ENCODE results near the gene GNAL. TPM values are rescaled to one million over a fixed set of nuclear protein-coding genes. Genes with fewer than 3 reads are reported as not detected.

Gene GNAL
- total and polyA plus RNA-seq, 2 of the 4 experiments (the other 2 are of a cell fraction) = 0.15 to 0.36 TPM

GRCh38 chr18:11887328-11888128 lies 198.5 kb downstream of the GNAL start:
- no peak overlapping the region for H4K8ac ChIP-seq (ENCODE audit: low read depth in 2 of 2, low read length in 2 of 2)
- no peak overlapping the region for H3K56ac ChIP-seq (ENCODE audit: extremely low read depth, insufficient read depth, low read length)
- in situ Hi-C loops (cut with MboI; ENCODE audit: low sequenced_read_pairs) = no loop called here
- no peaks in the 10 kb centered on the region for H3K4me1 ChIP-seq (ENCODE audit: control insufficient read depth, insufficient read depth, low read length)
- no peak overlapping the region for H3K4me3 ChIP-seq (ENCODE audit: insufficient read depth, low read depth, low read length)
- no peak overlapping the region for H2BK120ac ChIP-seq (ENCODE audit: low read depth, low read length)
- no peak overlapping the region for H3K9ac ChIP-seq (ENCODE audit: low read depth, low read length)
- H3K27me3 ChIP-seq (ENCODE audit: control insufficient read depth, insufficient read depth, low read length) = no peaks in the 10 kb centered on the region
- no peak overlapping the region for H2AFZ ChIP-seq (replicated peaks; ENCODE audit: low read length, poor library complexity)
- no peak overlapping the region for H2BK15ac ChIP-seq (ENCODE audit: low read depth, low read length)
- peak overlapping the region; percentile 21; the same call in 1 of the 2 replicates for H2AK5ac ChIP-seq (ENCODE audit: low read depth, low read length)
- H3K14ac ChIP-seq (replicated peaks; ENCODE audit: low read depth, low read length) = no peak overlapping the region
- H4K5ac ChIP-seq (ENCODE audit: low read depth, low read length) = no peak overlapping the region
- H2AK9ac ChIP-seq (replicated peaks; ENCODE audit: low read depth, low read length, poor library complexity) = no peak overlapping the region
- no peak overlapping the region for H3K23ac ChIP-seq (ENCODE audit: low read depth, low read length)
- H3K4me2 ChIP-seq (ENCODE audit: low read depth, low read length) = no peak overlapping the region
- H3K9me1 ChIP-seq (ENCODE audit: insufficient read depth, low read length) = peaks cover 6% of the 10 kb centered on the region
- peaks cover 33% of the 10 kb centered on the region for H3K36me3 ChIP-seq (ENCODE audit: control insufficient read depth, insufficient read depth, low read length)
- H2BK5ac ChIP-seq (ENCODE audit: low read depth, low read length, poor library complexity, severe bottlenecking) = no peak overlapping the region
- no peak overlapping the region for H2BK20ac ChIP-seq (ENCODE audit: low read depth, low read length)
- CTCF ChIA-PET = no interaction called here
- no peak for TF ChIP-seq SMC3 (IDR thresholded peaks at IDR 0.05; ENCODE audit: low read depth, low read length)
- no peak for TF ChIP-seq MXI1 (IDR thresholded peaks at IDR 0.05; ENCODE audit: borderline replicate concordance, low read depth, low read length)
- TF ChIP-seq ELK1 (IDR thresholded peaks at IDR 0.05; ENCODE audit: borderline replicate concordance, low read depth, low read length) = no peak
- dilution Hi-C loops (cut with HindIII; ENCODE audit: low sequenced_read_pairs, unreplicated experiment) = no loop called here
- ATAC-seq (ENCODE audit: low read depth) (no peak), DNase-seq (no peak)
- no CpG with 5 or more reads among the region's 8 CpGs for WGBS, 2 experiments (ENCODE audit: extremely low coverage in 2 of 2, insufficient read length in 1 of 2)
- no peaks in the 10 kb centered on the region for H3K79me1 ChIP-seq (ENCODE audit: low read depth in 1 of 2, low read length in 2 of 2)
- intact Hi-C loops (cut with micrococcal nuclease) = no loop called here
- no peaks in the 10 kb centered on the region for H4K20me1 ChIP-seq (ENCODE audit: insufficient read depth, low read length)
- H3K4ac ChIP-seq (ENCODE audit: low read depth, low read length) = no peak overlapping the region
- no peak overlapping the region for H4K91ac ChIP-seq (ENCODE audit: insufficient read depth, low read depth, low read length)
- BruUV-seq (replicated peaks) = no TSS peak
- H3K18ac ChIP-seq (ENCODE audit: low read depth, low read length) = no peak overlapping the region
- no peak overlapping the region for H3K27ac ChIP-seq (ENCODE audit: insufficient read depth, low read length)
- H3K9me3 ChIP-seq (ENCODE audit: control insufficient read depth, insufficient read depth, low read length) = no peaks in the 10 kb centered on the region
- POLR2A ChIA-PET (ENCODE audit: unreplicated experiment) = no interaction called here
